HK-2 (cell line): ENCODE results near the gene ICOS.
"Not testable (repeated sequence)": the region's sequence is repeated elsewhere in the genome, so short reads cannot be mapped to it uniquely, and the experiment has no call there.

Experiments used
- DNase-seq: peaks from one replicate; pipeline ENCODE4 v3.0.0-alpha.2; 2018; ENCODE audit not compliant: unreplicated experiment

The ICOS gene

GRCh38 chr2:203918264-203918663 lies 18.3 kb upstream of the ICOS start:
- DNase-seq: no peak

- DNase-seq: no peak
Measured at GRCh38 chr2:203918839-203919238, 17.7 kb upstream of the ICOS start.

GRCh38 chr2:203925512-203926158 lies 10.9 kb upstream of the ICOS start:
- DNase-seq: no peak

- no peak for DNase-seq
Measured at GRCh38 chr2:203928849-203929248, 7.7 kb upstream of the ICOS start.

GRCh38 chr2:203931262-203931661 lies 5.3 kb upstream of the ICOS start:
- DNase-seq: not testable (repeated sequence)

- no peak for DNase-seq
Measured at GRCh38 chr2:203934041-203934492, 2.5 kb upstream of the ICOS start.

GRCh38 chr2:203934711-203935438 lies 1.7 kb upstream of the ICOS start:
- no peak for DNase-seq

- no peak for DNase-seq
Measured at GRCh38 chr2:203935568-203935967, 995 bp upstream of the ICOS start.

GRCh38 chr2:203936949-203937348 lies 386 bp downstream of the ICOS start:
- no peak for DNase-seq

GRCh38 chr2:203937788-203938187 lies 1.2 kb downstream of the ICOS start:
- DNase-seq: no peak

GRCh38 chr2:203940039-203940438 lies 3.5 kb downstream of the ICOS start:
- no peak for DNase-seq

GRCh38 chr2:203943493-203944382 lies 7.2 kb downstream of the ICOS start:
- DNase-seq: not testable (repeated sequence)

- no peak for DNase-seq
Measured at GRCh38 chr2:203948733-203949132, 12.2 kb downstream of the ICOS start.

GRCh38 chr2:203949228-203949627 lies 12.7 kb downstream of the ICOS start:
- DNase-seq: no peak

- no peak for DNase-seq
Measured at GRCh38 chr2:203951366-203951902, 14.9 kb downstream of the ICOS start.

- no peak for DNase-seq
Measured at GRCh38 chr2:203959265-203959664, 22.7 kb downstream of the ICOS start.

GRCh38 chr2:203959672-203960071 lies 23.1 kb downstream of the ICOS start:
- DNase-seq: no peak

- no peak for DNase-seq
Measured at GRCh38 chr2:203960811-203961210, 24.2 kb downstream of the ICOS start.

GRCh38 chr2:203965190-203965589 lies 28.6 kb downstream of the ICOS start:
- DNase-seq: not testable (repeated sequence)

GRCh38 chr2:203971251-203971650 lies 34.7 kb downstream of the ICOS start:
- DNase-seq: no peak

GRCh38 chr2:203972066-203972465 lies 35.5 kb downstream of the ICOS start:
- DNase-seq: no peak

- no peak for DNase-seq
Measured at GRCh38 chr2:203973000-203973399, 36.4 kb downstream of the ICOS start.
